Heart left ventricle (tissue), 16 donors: ENCODE measurements around the gene SNX9. TPM values are rescaled to one million over a fixed set of nuclear protein-coding genes. Genes with fewer than 3 reads are reported as not detected.

ENCODE experiments used
- ATAC-seq, 4 donors: fragments of 200-7000 bp; cut with Tn5 transposase; one replicate each; pipeline ENCODE4 v1.9.1; 2020 to 2022; ENCODE audit warnings: moderate library complexity in 4 of 4, mild to moderate bottlenecking in 3 of 4, moderate number of reproducible peaks in 1 of 4
- DNase-seq, 5 donors: peaks; one replicate each; pipeline ENCODE4 v3.0.0-alpha.2; 2020
- H3K27ac ChIP-seq, 12 donors: fragments of 200-600 bp; sonication (generic) in 4 of 12; one replicate each; pipeline versions ENCODE4 v1.5.0 to v1.8.0; 2016 to 2022; ENCODE audit warnings: mild to moderate bottlenecking in 2 of 12
- H3K27me3 ChIP-seq, 9 donors: fragments of 200-600 bp; sonication (generic) in 2 of 9; one replicate each; pipeline versions ENCODE4 v1.5.1 to v1.8.0; 2016 to 2022; ENCODE audit warnings: mild to moderate bottlenecking in 3 of 9
- H3K36me3 ChIP-seq, 9 donors: fragments of 200-600 bp; sonication (generic) in 2 of 9; one replicate each; pipeline versions ENCODE4 v1.5.0 to v1.8.0; 2018 to 2022; ENCODE audit warnings: mild to moderate bottlenecking in 2 of 9
- H3K4me1 ChIP-seq, 12 donors: fragments of 200-600 bp; sonication (generic) in 4 of 12; one replicate each; pipeline versions ENCODE4 v1.5.0 to v1.8.0; 2016 to 2022; ENCODE audit warnings: mild to moderate bottlenecking in 3 of 12
- H3K4me3 ChIP-seq, 12 donors: fragments of 200-600 bp; sonication (generic) in 4 of 12; one replicate each; pipeline versions ENCODE4 v1.5.0 to v1.8.0; 2017 to 2022; ENCODE audit warnings: mild to moderate bottlenecking in 9 of 12, moderate library complexity in 4 of 12
- H3K9me3 ChIP-seq, 12 donors: fragments of 200-600 bp; sonication (generic) in 4 of 12; one replicate each; pipeline versions ENCODE4 v1.5.0 to v1.8.0; 2016 to 2022; ENCODE audit warnings: mild to moderate bottlenecking in 1 of 12
- CTCF ChIP-seq, 12 donors: fragments of 200-600 bp; sonication (generic) in 4 of 12; IDR thresholded peaks; one replicate each; pipeline versions ENCODE4 v1.5.0 to v1.8.0; 2018 to 2022; ENCODE audit warnings: antibody characterized with exemption in 12 of 12, mild to moderate bottlenecking in 5 of 12
- POLR2A ChIP-seq, 2 donors: fragments of 450-650 bp; IDR thresholded peaks; one replicate each; pipeline ENCODE4 v1.6.1; 2017; ENCODE audit warnings: antibody characterized with exemption in 2 of 2, mild to moderate bottlenecking in 2 of 2, moderate library complexity in 2 of 2
- WGBS, 4 donors: extraction: QIAGEN DNeasy Blood & Tissue Kit in 2 of 4; methylation state at CpG; one replicate each; pipeline versions ENCODE4 v1.1.5 to v1.1.7; 2013 to 2018; 5-methylcytosine and 5-hydroxymethylcytosine counted together
- intact Hi-C, 10 donors: fragments of 100-400 bp; cut with DNase I; formaldehyde crosslinking; loops; one replicate each; pipeline versions ENCODE4 v1.11.1 to v1.14.2; 2022
- polyA plus RNA-seq, 2 donors: library from polyadenylated mRNA; stranded (reverse); fragments of 200-250 nt; gene quantifications; one replicate each; pipeline ENCODE4 v1.2.3, GENCODE V29; 2013
- total RNA-seq, 9 donors: library from RNA; depleted of rRNA in 2 of 9; stranded (reverse); fragments of >200 nt in 2 of 9; fragmentation: NEBNext Ultra II Directional in 3 of 9; extraction: Animal tissue kit (Norgen Biotek cat#: 25700) in 3 of 9; gene quantifications; one replicate each; pipeline versions ENCODE4 v1.1.0 to v1.2.4, GENCODE V29; 2016 to 2023
- donor health status: ischemic (EF 13 %, LVEDD 7.1; RV severe dilation, severe dysfunction).
- donor health status: healthy with polysubstance abuse.
- donor health status: DM: no; HTN: yes; CAD: no.
- donor health status: DM: no; HTN: no; CAD: no.
- donor health status: ischemic (EF 25% LVEDD 6.9; RV normal size, moderate dysfunction).
- donor health status: ischemic (EF 25% LVEDD 5.7; RV mildly dilated, moderate dysfunction).
- donor health status: healthy.
- donor health status: DM: yes; HTN: yes; CAD: no.
- donor health status: ischemic (EF 35%, LVEDD 5.7; RV mildly dilated, moderate dysfunction).
- donor health status: nonischemic (EF 11% LVEDD 7.7; RV severe dilation, severe dysfunction).
- donor health status: DM: yes; HTN: yes; CAD: no.
- donor health status: PGD.
- donor health status: ischemic (EF 29% LVEDD 5.4; RV normal size, mild dysfunction).
- donor health status: nonischemic (EF 23%, LVEDD 6.1; RV moderate dilation, normal function).

Gene SNX9
- total and polyA plus RNA-seq, 11 donors = 15.4 to 44.0 (median 30.7) TPM

GRCh38 chr6:157892363-157892877 is 69.4 kb downstream of the SNX9 start:
- peaks cover 0 to 11% (median 0%) of the 10 kb centered on the region in 12 donors for H3K4me1 ChIP-seq
- TF ChIP-seq POLR2A (IDR thresholded peaks at IDR 0.05) (no peak), CTCF (IDR thresholded peaks at IDR 0.05) (no peak)
- no peak overlapping the region for H3K4me3 ChIP-seq
- DNase-seq (no peak), ATAC-seq (no peak)
- intact Hi-C loops = no loop called here
- 76 to 85% (median 82%) methylated on average over 5 of the region's 5 CpGs for WGBS, 4 donors
- H3K27me3 ChIP-seq = no peaks in the 10 kb centered on the region
- no peaks in the 10 kb centered on the region for H3K9me3 ChIP-seq
- H3K36me3 ChIP-seq = peaks cover 0 to 45% (median 24%) of the 10 kb centered on the region in 9 donors
- no peak overlapping the region for H3K27ac ChIP-seq

- H3K27ac ChIP-seq = no peak overlapping the region
- intact Hi-C loops = no loop called here
- no peaks in the 10 kb centered on the region for H3K27me3 ChIP-seq
- no peak for DNase-seq
- TF ChIP-seq CTCF (IDR thresholded peaks at IDR 0.05) = no peak
- TF ChIP-seq POLR2A (IDR thresholded peaks at IDR 0.05) = no peak
- H3K4me3 ChIP-seq = no peak overlapping the region
- 87 to 93% (median 91%) methylated on average over 4 of the region's 4 CpGs for whole genome bisulfite sequencing, 4 donors
- peaks cover 0 to 45% (median 24%) of the 10 kb centered on the region in 9 donors for H3K36me3 ChIP-seq
- no peaks in the 10 kb centered on the region for H3K9me3 ChIP-seq
- H3K4me1 ChIP-seq = peaks cover 0 to 11% (median 3%) of the 10 kb centered on the region in 12 donors
- no peak for ATAC-seq
These were observed 70.2 kb downstream of the SNX9 start for GRCh38 chr6:157893238-157893637.

GRCh38 chr6:157895585-157895984 is 72.5 kb downstream of the SNX9 start:
- peaks cover 0 to 24% (median 11%) of the 10 kb centered on the region in 12 donors for H3K4me1 ChIP-seq
- no peaks in the 10 kb centered on the region for H3K9me3 ChIP-seq
- no peak overlapping the region for H3K27ac ChIP-seq
- WGBS, 4 donors = 92 to 94% (median 94%) methylated on average over 3 of the region's 3 CpGs
- H3K4me3 ChIP-seq = no peak overlapping the region
- H3K27me3 ChIP-seq = no peaks in the 10 kb centered on the region
- intact Hi-C loops = no loop called here
- DNase-seq = no peak
- ATAC-seq = no peak
- H3K36me3 ChIP-seq = peaks cover 0 to 46% (median 20%) of the 10 kb centered on the region in 9 donors
- TF ChIP-seq CTCF (IDR thresholded peaks at IDR 0.05) (no peak), POLR2A (IDR thresholded peaks at IDR 0.05) (no peak)

GRCh38 chr6:157896932-157897331 is 73.9 kb downstream of the SNX9 start:
- intact Hi-C loops = no loop called here
- no peak for DNase-seq
- ATAC-seq = peak in 2 of 4 donors; percentile 26 to 40
- Histone ChIP-seq H3K27ac (no peak overlapping the region), H3K4me3 (no peak overlapping the region), H3K9me3 (no peaks in the 10 kb centered on the region), H3K4me1 (peaks cover 0 to 34% (median 10%) of the 10 kb centered on the region in 12 donors), H3K36me3 (peaks cover 0 to 50% (median 29%) of the 10 kb centered on the region in 9 donors), H3K27me3 (no peaks in the 10 kb centered on the region)
- no peak for TF ChIP-seq CTCF (IDR thresholded peaks at IDR 0.05)
- TF ChIP-seq POLR2A (IDR thresholded peaks at IDR 0.05) = no peak
- 93 to 100% (median 95%) methylated on average over 4 of the region's 4 CpGs for WGBS, 4 donors
